T-helper 2 cell (primary cell): ENCODE results near the gene HNRNPA3.
"Not testable (repeated sequence)": the region's sequence is repeated elsewhere in the genome, so short reads cannot be mapped to it uniquely, and the experiment has no call there.

ENCODE experiments used
- DNase-seq, 5 experiments: peaks; one replicate each; pipeline versions ENCODE4 v3.0.0 to v3.0.0-alpha.2; 2012 to 2022

HNRNPA3 gene

DNA sequence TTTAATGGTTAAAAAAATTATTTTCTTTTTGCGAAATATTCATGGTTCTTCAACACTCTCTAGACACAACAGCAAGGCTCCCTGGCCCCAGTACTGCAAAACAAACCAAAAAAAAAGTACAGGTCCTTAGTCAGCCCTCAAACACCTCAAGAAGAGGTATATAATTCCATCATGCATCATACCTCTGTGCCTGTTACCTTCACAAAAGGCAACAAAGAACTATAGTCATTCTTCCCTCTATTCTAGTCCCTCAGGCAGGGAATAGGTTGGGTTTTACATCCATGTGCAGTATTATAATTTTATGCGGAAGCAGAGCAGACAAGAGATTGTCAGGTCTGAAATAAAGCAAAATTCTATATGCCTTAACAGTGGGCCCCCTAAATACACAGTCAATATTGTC, 43.4 kb downstream of the HNRNPA3 start:
- no peak for DNase-seq

DNA sequence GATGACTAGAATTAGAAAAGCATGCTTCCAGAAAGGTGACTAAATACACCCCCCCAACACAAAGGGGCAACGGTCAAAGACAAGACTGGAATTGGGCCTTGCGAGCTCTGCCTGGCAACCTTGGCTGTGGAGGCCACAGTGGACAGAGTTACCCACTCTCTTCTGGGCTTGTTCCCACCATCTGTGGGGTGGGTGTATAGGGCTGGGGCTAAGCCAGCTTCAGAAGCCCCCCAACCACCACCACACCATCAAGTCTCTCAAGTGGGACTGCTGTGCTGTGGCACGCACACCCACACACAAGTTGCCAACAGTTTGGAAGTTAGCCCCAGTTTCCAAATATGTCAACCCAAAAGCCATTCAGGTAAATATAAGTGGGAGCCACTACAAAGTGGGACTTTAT, 44.1 kb downstream of the HNRNPA3 start:
- no peak for DNase-seq

DNA sequence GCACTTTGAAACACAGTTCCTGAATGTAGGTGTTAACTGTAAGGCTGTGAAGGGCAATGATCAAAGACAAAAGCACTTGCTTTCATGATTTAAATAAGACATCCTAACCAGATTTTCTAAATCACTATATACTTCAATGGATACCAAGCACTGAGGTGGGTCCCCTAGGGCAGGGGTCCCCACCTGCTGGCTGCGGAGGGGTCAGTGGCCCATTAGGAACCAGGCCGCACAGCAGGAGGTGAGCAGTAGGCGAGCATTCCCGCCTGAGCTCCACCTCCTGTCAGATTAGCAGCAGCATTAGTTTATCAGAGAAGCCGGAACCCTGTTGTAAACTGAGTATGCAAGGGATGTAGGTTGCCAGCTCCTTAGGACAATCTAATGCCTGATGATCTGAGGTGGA, 44.9 kb downstream of the HNRNPA3 start:
- no peak for DNase-seq

DNA sequence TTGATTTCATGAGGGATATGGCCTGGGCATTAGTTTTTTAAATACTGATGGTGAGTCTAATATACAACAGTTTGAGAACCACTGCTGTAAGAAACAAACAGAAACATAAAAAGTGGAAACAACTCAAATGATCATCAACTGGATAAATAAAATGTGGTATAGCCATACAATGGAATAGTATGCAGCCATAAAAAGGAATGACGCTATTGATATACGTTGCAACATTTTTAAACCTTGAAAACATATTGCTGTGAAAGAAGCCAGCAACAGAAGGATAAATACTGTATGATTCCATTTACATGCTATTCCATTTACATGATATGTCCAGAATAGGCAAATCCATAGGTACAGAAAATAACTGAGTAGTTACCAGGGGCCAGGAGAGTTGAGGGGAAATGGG, 45.5 kb downstream of the HNRNPA3 start:
- DNase-seq: no peak

DNA sequence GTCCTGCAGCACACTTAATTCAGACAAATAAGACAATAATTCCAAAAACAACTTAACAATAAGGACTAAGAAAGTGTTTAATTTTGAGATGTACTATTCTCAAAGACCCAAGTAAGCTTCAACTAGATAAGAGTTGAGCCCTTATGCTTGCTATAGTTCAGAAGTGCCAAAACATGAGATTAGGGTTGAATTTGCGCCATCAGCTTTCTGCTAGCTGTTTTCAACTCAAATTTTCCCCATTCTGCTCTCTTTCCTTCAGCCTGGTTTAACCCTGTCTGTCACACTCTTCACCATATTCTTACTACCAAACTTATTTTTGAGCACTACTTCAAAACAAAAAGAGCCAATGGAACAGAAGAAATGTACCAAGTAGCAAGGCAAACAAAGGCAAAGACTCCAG, 47.8 kb downstream of the HNRNPA3 start:
- no peak for DNase-seq

DNA sequence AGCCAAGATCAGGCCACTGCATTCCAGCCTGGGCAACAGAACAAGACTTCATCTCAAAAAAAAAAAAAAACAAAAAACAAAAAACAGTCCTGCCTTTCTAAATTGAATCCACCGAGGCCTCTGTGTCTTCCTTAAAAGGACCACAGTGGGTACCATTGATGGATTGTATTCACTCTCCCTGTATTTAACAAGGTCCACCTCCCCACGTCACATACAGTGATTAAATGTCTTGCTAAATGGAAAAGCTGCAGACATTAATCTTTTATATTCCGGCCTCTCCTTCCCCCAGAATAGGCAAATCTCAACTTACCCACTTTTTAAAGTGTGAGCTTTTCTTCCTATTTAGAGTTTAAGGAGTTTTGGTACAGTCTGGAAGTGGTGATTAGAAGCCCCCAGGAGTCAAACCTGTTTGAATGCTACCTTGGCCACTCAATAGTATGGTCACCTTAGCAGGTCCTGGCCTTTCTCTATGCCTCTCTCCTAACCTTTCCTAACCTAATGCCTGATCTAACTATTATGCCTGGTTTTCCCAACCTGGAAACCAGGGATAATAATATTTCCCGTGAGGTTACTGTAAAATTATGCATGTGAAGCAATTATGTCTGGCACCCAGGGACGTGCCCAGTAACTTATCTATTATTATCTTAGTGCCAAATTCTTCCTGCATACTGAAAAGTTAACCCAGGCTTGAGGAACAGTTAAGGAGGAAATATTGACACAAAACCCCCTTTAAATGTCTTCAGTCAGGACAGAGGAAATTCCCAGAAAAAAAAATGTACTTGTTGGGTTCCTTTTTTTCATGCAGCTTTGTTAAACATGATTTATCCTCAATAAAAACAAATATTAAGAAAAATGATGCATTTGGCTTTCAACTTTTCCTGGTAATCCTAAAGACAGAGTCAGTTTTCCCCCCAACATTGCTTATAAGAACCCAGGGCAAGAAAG, 48.8 kb downstream of the HNRNPA3 start:
- DNase-seq: no peak

DNA sequence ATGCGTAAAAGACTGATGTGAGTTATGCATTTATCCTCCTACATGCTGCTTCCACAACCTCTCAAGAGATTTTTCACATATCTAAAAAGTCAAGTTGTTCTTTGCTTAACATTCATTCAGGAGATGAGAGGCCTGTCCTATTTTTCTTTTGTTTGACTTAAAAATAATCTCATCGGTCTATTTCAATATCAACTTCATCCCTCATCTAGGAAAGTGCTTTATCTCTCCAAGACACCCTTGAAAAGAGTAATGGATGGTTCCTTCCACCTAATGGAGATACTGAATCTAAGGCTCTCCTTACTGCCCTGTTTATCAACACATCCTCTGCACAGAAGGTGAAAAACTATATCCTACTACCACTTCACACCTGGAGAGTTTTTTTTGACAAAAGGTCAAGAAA, 49.5 kb downstream of the HNRNPA3 start:
- peak in 1 of 5 experiments; percentile 23 for DNase-seq

DNA sequence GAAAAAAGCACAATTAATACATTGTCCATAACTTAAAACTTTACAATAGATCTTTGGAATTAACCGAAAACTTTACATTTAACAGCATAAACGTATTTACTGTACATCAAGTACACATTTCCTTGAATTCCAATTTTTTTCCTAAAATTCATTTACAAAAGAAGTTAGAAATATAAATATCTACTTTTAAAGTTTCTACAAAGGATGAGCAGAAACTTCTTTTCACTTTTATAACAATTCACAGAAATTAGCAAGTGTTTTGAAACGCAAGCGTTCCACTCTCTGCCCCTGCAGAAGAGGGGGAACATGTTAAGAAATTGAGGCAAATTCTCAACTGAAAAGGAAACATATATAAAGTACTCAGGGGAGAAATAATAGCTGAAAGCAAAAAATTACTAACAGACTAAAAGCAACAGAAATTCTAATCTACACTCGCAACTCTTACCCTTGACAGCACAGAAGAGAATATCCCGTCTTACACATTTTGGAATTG, 50.4 kb downstream of the HNRNPA3 start:
- DNase-seq: no peak

DNA sequence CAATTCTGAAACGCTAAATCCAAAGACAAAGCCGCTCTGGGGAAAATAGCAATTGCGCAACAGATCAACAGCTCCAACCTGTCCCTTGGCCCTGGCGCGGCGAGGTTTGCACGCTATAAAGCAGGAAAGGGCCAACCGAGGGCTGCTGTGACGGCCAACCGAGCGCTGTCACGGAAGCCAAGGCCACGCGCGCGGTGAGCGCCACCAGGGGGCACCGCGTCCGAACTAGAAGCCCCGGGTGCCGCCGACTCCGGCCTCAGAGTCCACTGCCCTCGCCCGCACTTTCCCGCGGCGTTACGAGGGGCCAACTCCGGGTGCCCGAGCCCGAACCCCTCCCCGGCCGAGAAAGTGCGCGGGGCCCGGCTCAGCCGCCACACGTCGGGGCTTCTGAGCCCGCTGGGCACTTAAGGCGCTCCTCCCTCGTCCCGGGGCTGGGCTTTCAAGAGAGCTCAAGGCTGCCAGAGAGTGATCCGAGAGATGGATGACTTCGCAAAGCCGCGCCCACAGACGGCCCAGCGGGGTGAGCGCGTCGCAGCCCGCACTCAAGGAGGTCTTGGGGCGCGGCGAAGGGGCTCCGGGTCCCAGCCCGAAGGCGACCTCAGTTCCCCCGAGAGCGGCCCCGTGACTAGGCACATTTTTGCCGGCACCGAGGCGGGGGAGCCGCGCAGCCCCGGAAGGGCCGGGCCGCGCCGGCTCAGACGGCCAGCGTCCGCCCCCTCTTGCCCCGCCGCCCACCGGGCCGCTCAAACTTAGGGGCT, 51.0 kb downstream of the HNRNPA3 start:
- peak; percentile 90 to 97 (median 93) for DNase-seq

DNA sequence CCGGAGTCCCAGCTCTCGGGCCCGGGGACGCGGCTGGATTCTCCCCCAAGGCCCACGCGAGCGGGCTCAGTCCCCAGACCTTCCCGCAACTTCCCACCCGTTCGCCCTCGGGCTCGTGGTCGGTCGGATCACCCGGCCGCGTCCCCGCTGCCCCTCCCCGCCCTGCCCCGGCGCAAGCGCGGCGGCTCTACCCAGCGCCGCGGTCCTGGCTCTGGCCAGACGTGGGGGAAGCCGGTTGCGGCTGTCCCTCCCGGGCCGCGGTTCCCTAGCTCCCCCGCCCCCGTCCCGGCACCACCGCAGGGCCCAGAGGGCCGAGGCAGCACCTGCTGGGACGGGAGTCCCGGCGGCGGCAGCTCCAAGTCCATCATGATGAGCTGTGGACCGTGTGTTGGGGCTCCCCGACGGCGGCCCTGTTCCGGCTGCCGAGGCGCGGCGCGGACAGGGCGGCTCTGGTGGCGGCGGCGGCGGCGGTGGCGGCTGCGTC, 51.7 kb downstream of the HNRNPA3 start:
- DNase-seq: no peak

DNA sequence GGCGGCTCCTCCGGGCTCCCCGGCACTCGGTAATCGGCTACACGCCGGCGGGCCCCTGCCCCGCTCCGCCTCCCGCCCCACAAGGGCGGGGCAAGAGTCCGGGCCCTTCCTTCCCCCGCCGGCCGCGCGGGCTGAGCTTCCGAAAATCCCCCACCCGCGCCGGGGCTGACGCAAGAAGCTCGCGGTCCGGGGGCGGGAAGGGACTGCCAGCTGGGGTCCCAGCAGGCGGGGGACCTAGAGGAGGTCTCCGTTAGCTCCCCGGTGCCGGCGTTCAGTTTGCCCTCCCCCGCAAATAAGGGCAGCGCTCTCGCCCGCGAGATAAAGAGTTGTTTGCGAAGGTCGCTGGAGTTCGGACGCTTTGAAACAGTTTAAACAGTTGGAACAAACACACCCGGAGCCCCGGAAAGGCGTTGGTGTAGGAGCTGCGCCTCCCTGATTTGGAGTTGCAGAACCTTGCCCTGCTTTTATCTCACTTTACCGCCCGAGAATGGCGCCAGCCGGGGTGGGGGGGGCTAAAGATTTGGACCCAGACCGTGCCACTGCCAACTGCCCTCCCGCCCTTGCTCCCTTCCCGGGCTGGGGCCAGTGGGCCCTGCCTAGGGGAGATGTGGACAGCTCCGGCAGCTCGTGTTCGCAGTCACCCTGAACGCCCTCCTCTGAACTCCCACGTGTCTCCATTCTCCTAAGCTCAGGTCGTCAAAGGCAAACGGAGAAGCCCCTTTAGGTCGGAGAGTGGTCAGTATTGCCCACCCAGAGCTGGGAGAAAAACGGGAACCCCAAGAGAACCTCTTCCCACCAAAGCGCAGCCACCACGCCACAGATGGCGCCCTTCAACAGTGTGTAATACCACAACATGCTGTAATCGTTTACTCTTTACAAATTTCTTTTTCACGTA, 52.3 kb downstream of the HNRNPA3 start, which contains the start of gene NFE2L2:
TSS of gene NFE2L2 (minus strand) at position 35 of the 895 bp plus-strand sequence. CDS start 151 bp downstream, outside the sequence.
- peak; percentile 89 to 97 (median 93) for DNase-seq

DNA sequence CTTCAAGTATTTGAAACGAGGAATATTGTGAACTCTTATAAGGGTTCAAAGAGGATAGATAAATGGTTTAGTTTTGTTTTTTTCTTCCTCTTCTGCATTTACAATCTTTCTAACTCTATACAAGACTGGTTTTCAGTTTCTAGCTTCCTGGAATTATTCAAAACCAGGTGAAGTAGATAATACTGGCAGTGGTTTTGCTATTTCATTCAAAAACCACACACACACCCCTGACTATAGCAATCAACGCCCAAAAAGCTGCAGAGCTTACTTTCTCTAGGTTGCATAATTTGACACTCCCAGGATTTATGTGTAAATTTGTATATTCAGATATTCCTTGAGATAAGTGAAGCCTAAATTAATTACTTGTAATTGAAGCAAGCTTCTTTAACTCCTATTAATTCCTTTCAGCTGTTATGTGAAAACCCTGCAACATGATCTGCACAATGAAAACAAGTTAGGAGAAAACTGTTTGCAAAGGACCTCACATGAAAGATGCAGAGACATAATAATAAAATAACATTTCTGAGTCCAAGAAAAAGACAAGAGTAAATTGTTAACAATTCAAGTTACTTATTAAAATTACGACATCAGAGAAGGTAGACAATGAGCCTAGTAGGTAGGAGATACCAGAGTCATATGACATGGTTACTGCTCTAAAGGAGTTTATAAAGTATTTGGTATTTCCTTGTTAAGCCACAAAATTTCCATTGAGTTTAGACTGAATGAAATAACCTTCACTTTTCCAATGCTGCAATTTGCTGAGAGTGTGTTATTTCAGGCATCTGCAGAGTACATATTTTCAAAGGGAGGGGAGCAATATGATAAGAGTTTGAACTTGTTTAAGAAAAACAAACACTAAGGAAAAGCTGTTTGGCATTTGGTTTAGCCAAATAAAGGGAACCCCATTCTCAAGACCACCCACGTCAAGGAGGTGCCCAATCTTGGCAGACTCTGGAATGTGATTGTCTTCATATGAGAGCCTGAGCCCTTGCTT, 53.5 kb downstream of the HNRNPA3 start:
- DNase-seq: peak in 2 of 5 experiments; percentile 23 to 70

DNA sequence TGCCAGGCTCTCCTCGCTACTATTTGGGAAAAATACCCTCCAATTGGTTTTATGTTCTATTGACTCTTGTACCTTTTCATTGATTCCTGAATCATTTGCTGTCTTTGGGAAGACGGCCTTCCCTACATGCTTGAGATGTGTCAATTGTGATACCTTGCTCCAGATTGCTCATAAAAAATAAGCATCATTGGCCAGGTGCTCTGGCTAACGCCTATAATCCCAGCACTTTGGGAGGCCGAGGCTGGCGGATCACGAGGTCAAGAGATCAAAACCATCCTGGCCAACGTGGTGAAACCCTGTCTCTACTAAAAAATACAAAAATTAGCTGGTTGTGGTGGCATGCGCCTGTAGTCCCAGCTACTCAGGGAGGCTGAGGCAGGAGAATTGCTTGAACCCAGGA, 54.4 kb downstream of the HNRNPA3 start:
- not testable (repeated sequence) for DNase-seq

DNA sequence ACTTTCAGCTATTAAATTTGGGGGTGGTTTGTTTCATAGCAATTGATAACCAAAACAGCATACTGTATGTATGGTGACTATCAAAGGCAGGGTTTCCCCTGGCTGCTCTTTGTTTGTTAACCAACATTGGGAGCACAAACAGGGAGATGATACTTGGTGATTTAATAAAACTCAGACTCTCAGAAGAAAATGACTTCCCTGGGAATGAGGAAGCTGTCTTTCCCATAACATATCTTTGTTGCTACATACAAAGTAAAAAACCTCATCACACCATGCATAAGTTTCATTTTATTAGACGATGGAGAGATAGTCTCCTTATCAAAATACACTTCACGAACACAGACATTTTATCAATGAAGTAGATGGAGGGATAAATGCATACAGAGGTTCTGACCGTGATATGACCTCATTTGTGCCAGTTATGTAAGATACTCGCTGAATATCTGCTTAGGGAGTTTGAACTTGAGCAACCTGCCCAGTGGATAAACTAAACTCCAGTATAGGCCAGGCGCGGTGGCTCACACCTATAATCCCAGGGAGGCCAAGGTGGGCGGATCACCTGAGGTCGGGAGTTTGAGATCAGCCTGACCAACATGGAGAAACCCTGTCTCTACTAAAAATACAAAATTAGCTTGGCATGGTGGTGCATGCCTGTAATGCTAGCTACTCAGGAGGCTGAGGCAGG, 55.7 kb downstream of the HNRNPA3 start:
- DNase-seq: no peak

DNA sequence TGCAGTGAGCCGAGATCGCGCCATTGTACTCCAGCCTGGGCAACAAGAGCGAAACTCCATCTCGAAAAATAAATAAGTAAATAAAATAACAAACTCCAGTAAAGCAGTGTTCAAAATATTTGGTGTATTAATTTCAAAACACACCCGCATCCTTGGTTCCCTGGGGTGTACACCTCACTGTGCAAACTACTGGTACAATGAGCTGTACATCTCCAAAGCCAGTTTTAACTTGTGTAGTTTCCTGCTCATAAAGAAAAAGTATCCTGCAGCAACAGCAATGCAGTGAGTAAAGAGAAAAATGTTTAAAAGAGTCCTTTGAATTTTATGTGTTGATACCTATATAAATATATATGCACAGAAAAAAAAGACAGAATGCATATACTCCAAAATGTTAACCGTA, 56.3 kb downstream of the HNRNPA3 start:
- DNase-seq: no peak

DNA sequence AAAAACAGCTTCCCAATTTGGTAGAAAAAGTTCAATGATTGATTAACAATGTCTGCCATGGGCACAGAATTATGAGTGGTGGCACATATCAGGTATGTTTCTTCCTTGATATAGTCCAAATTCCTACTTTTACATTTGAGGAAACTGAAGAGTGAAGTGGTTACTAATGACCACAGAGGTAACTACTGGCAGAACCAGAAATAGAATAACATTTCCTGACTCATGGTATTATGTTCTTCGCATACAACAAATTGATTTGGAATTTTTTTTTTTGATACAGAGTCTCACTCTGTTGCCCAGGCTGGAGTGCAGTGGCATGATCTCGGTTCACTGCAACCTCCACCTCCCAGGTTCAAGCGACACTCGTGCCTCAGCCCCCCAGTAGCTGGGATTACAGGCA, 57.9 kb downstream of the HNRNPA3 start:
- no peak for DNase-seq

DNA sequence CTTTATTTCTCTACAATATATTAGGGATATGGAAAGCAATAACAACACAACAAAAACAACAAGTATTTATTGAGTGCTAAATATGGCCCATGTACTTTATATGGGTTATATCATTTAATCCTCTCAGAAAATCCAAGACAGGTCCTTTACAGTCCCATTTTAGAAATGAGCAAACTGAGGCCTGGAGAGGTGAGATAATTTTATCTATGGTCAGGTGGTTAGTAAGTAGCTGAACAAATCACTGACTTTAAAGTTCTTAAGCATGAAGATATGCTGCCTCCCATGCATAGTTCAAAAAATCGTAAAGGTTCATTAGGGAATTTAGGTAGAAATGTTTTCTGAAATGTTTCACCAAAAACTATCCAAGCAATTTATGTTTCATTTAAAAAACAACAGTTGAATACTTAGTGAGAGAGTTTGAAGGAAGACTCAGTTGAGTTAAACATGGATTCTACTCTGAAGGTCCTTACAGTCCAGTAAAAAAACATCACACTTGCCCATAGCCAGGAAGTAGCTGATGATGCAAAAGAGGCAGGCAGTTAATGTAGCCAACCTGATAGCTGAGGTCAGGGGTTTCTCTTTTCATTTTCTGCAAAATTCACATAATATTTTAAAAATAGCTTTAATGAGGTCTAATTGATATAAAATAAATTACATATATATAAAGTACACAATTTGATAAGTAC, 59.5 kb downstream of the HNRNPA3 start:
- no peak for DNase-seq

DNA sequence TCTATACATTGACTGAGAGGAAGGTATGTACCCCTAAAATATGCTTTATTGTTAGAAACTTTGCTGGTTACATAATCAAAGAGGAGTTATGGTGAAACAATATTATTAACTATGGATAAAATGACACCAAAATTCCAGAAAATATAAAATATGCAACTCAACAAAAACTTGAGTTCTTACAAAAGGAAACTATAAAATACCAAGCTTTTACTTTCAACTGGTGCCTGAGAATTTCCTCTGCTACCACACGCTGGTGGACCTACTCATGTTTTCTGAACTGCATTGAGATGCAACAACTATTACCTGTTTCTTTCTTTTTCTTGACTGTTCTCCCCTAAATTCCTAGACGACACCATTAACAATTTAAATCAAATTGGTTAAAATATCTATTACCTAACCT, 60.2 kb downstream of the HNRNPA3 start:
- DNase-seq: no peak

DNA sequence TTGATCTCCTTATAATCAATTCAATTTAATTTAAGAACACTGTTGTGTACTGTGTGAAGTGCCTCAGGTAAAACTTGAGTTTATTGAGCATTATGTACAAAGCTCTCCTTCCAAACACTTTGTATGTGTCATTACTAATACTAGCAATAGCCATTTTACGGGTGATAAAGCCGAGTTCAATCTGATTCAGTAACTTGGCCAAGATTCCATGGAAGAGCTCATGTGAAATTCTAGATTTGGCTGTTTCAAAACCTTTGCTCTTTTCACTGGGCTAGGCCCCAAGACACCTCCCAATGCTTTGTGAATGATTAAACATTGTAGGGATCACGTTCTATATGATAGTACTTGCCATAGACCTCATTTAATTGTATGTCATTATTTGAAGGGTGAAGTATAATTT, 60.8 kb downstream of the HNRNPA3 start:
- no peak for DNase-seq
